ENCODE measurements around the gene KCNRG. TPM values are rescaled to one million over a fixed set of nuclear protein-coding genes. Genes with fewer than 3 reads are reported as not detected.

KCNRG gene
- polyA plus RNA-seq, 1 of the 3 experiments (the other 2 are of a cell fraction): 0.97 TPM

- TF ChIP-seq ELF1 (IDR thresholded peaks at IDR 0.05) (no peak), SMC3 (IDR thresholded peaks at IDR 0.05; ENCODE audit: low read depth, low read length) (no peak), FOXM1 (IDR thresholded peaks at IDR 0.05; ENCODE audit: low read depth) (no peak), TAF1 (IDR thresholded peaks at IDR 0.05; ENCODE audit: borderline replicate concordance, low read depth, low read length) (no peak), GABPA (IDR thresholded peaks at IDR 0.05; ENCODE audit: low read depth) (no peak)
Measured at GRCh38 chr13:50030315-50030714, 15.1 kb downstream of the KCNRG start (continued).

GRCh38 chr13:50033725-50034124 is 18.5 kb downstream of the KCNRG start:
- no peaks in the 10 kb centered on the region for H3K9me2 ChIP-seq
- no peaks in the 10 kb centered on the region; the same call in 1 of the 2 replicates for H3K9me3 ChIP-seq
- no peak for DNase-seq
- peaks cover 0 to 5% of the 10 kb centered on the region in 2 experiments; a peak in 2 of 4 replicates for H3K4me1 ChIP-seq (ENCODE audit: control insufficient read depth in 1 of 2, insufficient read depth in 2 of 2, low read depth in 1 of 2, low read length in 1 of 2)
- H3K27ac ChIP-seq (ENCODE audit: low read depth in 2 of 2, low read length in 1 of 2): no peak overlapping the region
- TF ChIP-seq RFX5 (IDR thresholded peaks at IDR 0.05; ENCODE audit: low read length) (no peak), GATA2 (CRISPR knock-in tag; IDR thresholded peaks at IDR 0.05) (no peak), RAD21 (IDR thresholded peaks at IDR 0.05; ENCODE audit: low read length) (no peak), MEF2A (IDR thresholded peaks at IDR 0.05; ENCODE audit: borderline replicate concordance, low read depth) (no peak), FOSL2 (IDR thresholded peaks at IDR 0.05; ENCODE audit: borderline replicate concordance, low read depth) (no peak), MAX (IDR thresholded peaks at IDR 0.05; ENCODE audit: low read depth) (no peak), FOXM1 (IDR thresholded peaks at IDR 0.05; ENCODE audit: low read depth) (no peak), RXRA (IDR thresholded peaks at IDR 0.05; ENCODE audit: borderline replicate concordance, low read depth) (no peak), ZBTB33 (IDR thresholded peaks at IDR 0.05; ENCODE audit: borderline replicate concordance, low read depth) (no peak), MXI1 (IDR thresholded peaks at IDR 0.05; ENCODE audit: low read depth, low read length) (no peak), JUND (IDR thresholded peaks at IDR 0.05) (no peak)
- no peaks in the 10 kb centered on the region for H3K27me3 ChIP-seq (ENCODE audit: insufficient read depth)
- ChIA-PET POLR2A (no interaction called here), CTCF (interaction anchor here (1.1 to 2.2 kb wide), 2 partner anchors 19 to 24 kb away, joined by 4 to 8 read pairs; partner anchors contain the start of gene KCNRG)
- H3K4me3 ChIP-seq (ENCODE audit: low read depth in 2 of 2, low read length in 1 of 2): no peak overlapping the region
- H3K36me3 ChIP-seq (replicated peaks in 1 of 2; ENCODE audit: control insufficient read depth in 1 of 2, insufficient read depth in 2 of 2, low read length in 1 of 2): peaks cover 0 to 14% of the 10 kb centered on the region in 2 experiments
- no peaks in the 10 kb centered on the region for H4K20me1 ChIP-seq (ENCODE audit: insufficient read depth)
- peaks cover 6% of the 10 kb centered on the region; the same call in 1 of the 2 replicates for H3K79me2 ChIP-seq (ENCODE audit: insufficient read depth)
- H3K9ac ChIP-seq: no peak overlapping the region
- H3K4me2 ChIP-seq: no peak overlapping the region
- no peak overlapping the region for H2AFZ ChIP-seq (ENCODE audit: low read depth)
- H3F3A ChIP-seq (replicated peaks; ENCODE audit: insufficient read depth): peaks cover 18% of the 10 kb centered on the region

- H3K4me1 ChIP-seq (ENCODE audit: control insufficient read depth in 1 of 2, insufficient read depth in 2 of 2, low read depth in 1 of 2, low read length in 1 of 2): no peaks in the 10 kb centered on the region
- H4K20me1 ChIP-seq (ENCODE audit: insufficient read depth): no peaks in the 10 kb centered on the region
- H3F3A ChIP-seq (replicated peaks; ENCODE audit: insufficient read depth): peaks cover 21% of the 10 kb centered on the region
- no peak overlapping the region for H2AFZ ChIP-seq (ENCODE audit: low read depth)
- H3K9me3 ChIP-seq: no peaks in the 10 kb centered on the region
- TF ChIP-seq REST (IDR thresholded peaks at IDR 0.05; ENCODE audit: low read depth, low read length) (no peak), YY1 (IDR thresholded peaks at IDR 0.05; ENCODE audit: low read depth) (no peak), GATA2 (CRISPR knock-in tag; IDR thresholded peaks at IDR 0.05) (no peak), ZBTB33 (IDR thresholded peaks at IDR 0.05; ENCODE audit: borderline replicate concordance, low read depth) (no peak), JUND (IDR thresholded peaks at IDR 0.05) (no peak)
- peaks cover 6 to 41% of the 10 kb centered on the region in 2 experiments for H3K36me3 ChIP-seq (replicated peaks in 1 of 2; ENCODE audit: control insufficient read depth in 1 of 2, insufficient read depth in 2 of 2, low read length in 1 of 2)
- H3K4me3 ChIP-seq (ENCODE audit: low read depth in 2 of 2, low read length in 1 of 2): no peak overlapping the region
- H3K4me2 ChIP-seq: no peak overlapping the region
- peaks cover 39% of the 10 kb centered on the region; the same call in 1 of the 2 replicates for H3K79me2 ChIP-seq (ENCODE audit: insufficient read depth)
- no peak overlapping the region for H3K9ac ChIP-seq
- CTCF ChIA-PET: interaction anchor here (0.6 kb wide), 2 partner anchors 9 to 40 kb away, joined by 3 to 4 read pairs; no protein-coding TSS in a partner anchor
- no peak for DNase-seq
- H3K27ac ChIP-seq (ENCODE audit: low read depth in 2 of 2, low read length in 1 of 2): no peak overlapping the region
- H3K9me2 ChIP-seq: no peaks in the 10 kb centered on the region
- no peaks in the 10 kb centered on the region for H3K27me3 ChIP-seq (ENCODE audit: insufficient read depth)
- POLR2A ChIA-PET: no interaction called here
Measured at GRCh38 chr13:50037788-50038187, 22.5 kb downstream of the KCNRG start.

Data from SK-N-SH (cell line).